Adrenal gland (tissue), 12 donors: ENCODE measurements around the gene ACOX1. TPM values are rescaled to one million over a fixed set of nuclear protein-coding genes. Genes with fewer than 3 reads are reported as not detected.
A peak's percentile ranks its signal among the peaks of the same experiment; 100 is the strongest.

Source experiments
- DNase-seq, 7 donors: peaks; one replicate each; pipeline ENCODE4 v3.0.0-alpha.2; 2019 to 2020
- H3K27ac ChIP-seq, 5 donors: fragments of 200-600 bp; sonication (generic) in 4 of 5; 1 replicate in 3 of 5; 2 replicates in 2 of 5; pipeline versions ENCODE4 v1.5.1 to v1.8.0; 2016 to 2020; ENCODE audit warnings: mild to moderate bottlenecking in 1 of 5
- H3K27me3 ChIP-seq: fragments of 200-600 bp; 2 replicates; pipeline ENCODE4 v1.8.0; 2021
- H3K36me3 ChIP-seq, 2 donors: fragments of 200-600 bp; replicated peaks in 1 of 2; 1 replicate in 1 of 2; 2 replicates in 1 of 2; pipeline versions ENCODE4 v1.5.1 to v1.8.0; 2018 to 2022
- H3K4me1 ChIP-seq, 2 donors: fragments of 200-600 bp; replicated peaks in 1 of 2; 1 replicate in 1 of 2; 2 replicates in 1 of 2; pipeline versions ENCODE4 v1.5.1 to v1.8.0; 2018 to 2021
- H3K4me3 ChIP-seq, 4 donors: fragments of 200-600 bp; sonication (generic) in 3 of 4; one replicate each; pipeline ENCODE4 v1.5.1; 2016 to 2018
- H3K9me3 ChIP-seq, 3 donors: fragments of 200-600 bp; sonication (generic) in 1 of 3; replicated peaks in 1 of 3; 1 replicate in 2 of 3; 2 replicates in 1 of 3; pipeline versions ENCODE4 v1.5.1 to v1.8.0; 2016 to 2021
- CTCF ChIP-seq, 6 experiments: fragments of 450-650 bp in 4 of 6; fragments of 200-600 bp in 2 of 6; sonication (generic) in 1 of 6; IDR thresholded peaks; 1 replicate in 5 of 6; 2 replicates in 1 of 6; pipeline versions ENCODE4 v1.5.1 to v1.8.0; 2016 to 2021; ENCODE audit warnings: antibody characterized with exemption in 6 of 6, mild to moderate bottlenecking in 2 of 6, moderate library complexity in 1 of 6
- POLR2A ChIP-seq, 2 donors: fragments of 450-650 bp; IDR thresholded peaks; one replicate each; pipeline ENCODE4 v1.6.1; 2017; ENCODE audit warnings: antibody characterized with exemption in 2 of 2, mild to moderate bottlenecking in 2 of 2, moderate library complexity in 1 of 2
- WGBS, 4 donors: extraction: QIAGEN DNeasy Blood & Tissue Kit in 2 of 4; methylation state at CpG; one replicate each; pipeline versions ENCODE4 v1.1.5 to v1.1.7; 2013 to 2017; 5-methylcytosine and 5-hydroxymethylcytosine counted together
- intact Hi-C, 2 donors: fragments of 100-400 bp; cut with DNase I; formaldehyde crosslinking; loops; one replicate each; pipeline versions ENCODE4 v1.14.1 to v1.15.0; 2022 to 2023
- polyA plus RNA-seq, 3 donors: library from polyadenylated mRNA; stranded (reverse); fragments of 200-250 nt in 2 of 3; fragments of 350-450 nt in 1 of 3; fragmentation: Illumina TruSeq in 1 of 3; extraction: RNeasy Lipid Tissue Mini Kit (QIAGEN cat#74804) in 1 of 3; gene quantifications; one replicate each; pipeline ENCODE4 v1.2.3, GENCODE V29; 2013 to 2014
- total RNA-seq, 9 donors: library from RNA; depleted of rRNA in 4 of 9; stranded (reverse); fragments of >200 nt in 4 of 9; fragments of 120-200 nt in 1 of 9; fragmentation: NEBNext Ultra II Directional in 1 of 9; extraction: Animal tissue kit (Norgen Biotek cat#: 25700) in 1 of 9; gene quantifications; one replicate each; pipeline versions ENCODE4 v1.1.0 to v1.2.4, GENCODE V29; 2013 to 2023
- donor health status: healthy with polysubstance abuse.
- donor health status: Bipolar disorder and iron deficiency.
- donor health status: DM: yes; HTN: yes; CAD: no.
- donor health status: DM: no; HTN: no; CAD: no.
- donor health status: DM: no; HTN: no; CAD: no.
- donor health status: DM: yes; HTN: yes; CAD: no.

The ACOX1 gene
- total and polyA plus RNA-seq, 12 donors, result 28.9 to 109 (median 69.1) TPM

- Histone ChIP-seq H3K36me3 (peaks cover 0 to 4% of the 10 kb centered on the region in 2 donors), H3K4me3 (no peak overlapping the region), H3K9me3 (no peaks in the 10 kb centered on the region), H3K27ac (no peak overlapping the region), H3K4me1 (peaks cover 0 to 6% of the 10 kb centered on the region in 2 donors), H3K27me3 (no peaks in the 10 kb centered on the region)
- intact Hi-C loops, result loop anchor here in 1 of 2 donors (5.0 kb wide), 1 partner anchor 93 kb away; the partner anchor contains the start of gene CDK3
- no peak for TF ChIP-seq CTCF (IDR thresholded peaks at IDR 0.05)
- no peak for TF ChIP-seq POLR2A (IDR thresholded peaks at IDR 0.05)
- WGBS, 4 donors, result 83 to 94% (median 89%) methylated on average over 12 to 14 of the region's 14 CpGs
- no peak for DNase-seq
These were observed 69.7 kb downstream of the ACOX1 start for GRCh38 chr17:75909051-75909811.

- Histone ChIP-seq H3K36me3 (peaks cover 0 to under 1% of the 10 kb centered on the region in 2 donors), H3K9me3 (no peaks in the 10 kb centered on the region), H3K4me3 (no peak overlapping the region), H3K4me1 (peaks cover 9 to 12% of the 10 kb centered on the region in 2 donors), H3K27me3 (no peaks in the 10 kb centered on the region), H3K27ac (no peak overlapping the region)
- intact Hi-C loops, result loop anchor here in 1 of 2 donors (5.0 kb wide), 1 partner anchor 94 kb away; the partner anchor contains the start of gene CDK3
- TF ChIP-seq POLR2A (IDR thresholded peaks at IDR 0.05) (no peak), CTCF (IDR thresholded peaks at IDR 0.05) (no peak)
- DNase-seq, result no peak
- 84 to 87% (median 85%) methylated on average over 6 of the region's 6 CpGs for WGBS, 4 donors
These were observed 70.8 kb downstream of the ACOX1 start for GRCh38 chr17:75908201-75908600.

GRCh38 chr17:75906143-75906884, 72.7 kb downstream of the ACOX1 start:
- WGBS, 4 donors, result 82 to 89% (median 85%) methylated on average over 10 of the region's 10 CpGs
- intact Hi-C loops, result loop anchor here (2.0 to 5.0 kb wide), 2 partner anchors 96 to 98 kb away; partner anchors contain the start of gene CDK3 (in 1 of the 2)
- peak overlapping the region in 2 of 5 donors; percentile 3 to 12 for H3K27ac ChIP-seq

More at GRCh38 chr17:75906143-75906884, 72.7 kb downstream of the ACOX1 start:
- Histone ChIP-seq H3K27me3 (no peaks in the 10 kb centered on the region), H3K4me1 (peaks cover 11 to 12% of the 10 kb centered on the region in 2 donors), H3K4me3 (no peak overlapping the region), H3K36me3 (peaks cover 0 to 19% of the 10 kb centered on the region in 2 donors), H3K9me3 (no peaks in the 10 kb centered on the region)
- TF ChIP-seq CTCF (IDR thresholded peaks at IDR 0.05) (no peak), POLR2A (IDR thresholded peaks at IDR 0.05) (no peak)
- peak in 1 of 7 donors; percentile 20 for DNase-seq
